ENCODE results near the gene TOB1. TPM values are rescaled to one million over a fixed set of nuclear protein-coding genes. Genes with fewer than 3 reads are reported as not detected.

Gene TOB1
- total and polyA plus RNA-seq, 2 donors (not counting 1 experiment from before 2014, with no cell fraction given) = 23.3 to 28.9 TPM

DNA sequence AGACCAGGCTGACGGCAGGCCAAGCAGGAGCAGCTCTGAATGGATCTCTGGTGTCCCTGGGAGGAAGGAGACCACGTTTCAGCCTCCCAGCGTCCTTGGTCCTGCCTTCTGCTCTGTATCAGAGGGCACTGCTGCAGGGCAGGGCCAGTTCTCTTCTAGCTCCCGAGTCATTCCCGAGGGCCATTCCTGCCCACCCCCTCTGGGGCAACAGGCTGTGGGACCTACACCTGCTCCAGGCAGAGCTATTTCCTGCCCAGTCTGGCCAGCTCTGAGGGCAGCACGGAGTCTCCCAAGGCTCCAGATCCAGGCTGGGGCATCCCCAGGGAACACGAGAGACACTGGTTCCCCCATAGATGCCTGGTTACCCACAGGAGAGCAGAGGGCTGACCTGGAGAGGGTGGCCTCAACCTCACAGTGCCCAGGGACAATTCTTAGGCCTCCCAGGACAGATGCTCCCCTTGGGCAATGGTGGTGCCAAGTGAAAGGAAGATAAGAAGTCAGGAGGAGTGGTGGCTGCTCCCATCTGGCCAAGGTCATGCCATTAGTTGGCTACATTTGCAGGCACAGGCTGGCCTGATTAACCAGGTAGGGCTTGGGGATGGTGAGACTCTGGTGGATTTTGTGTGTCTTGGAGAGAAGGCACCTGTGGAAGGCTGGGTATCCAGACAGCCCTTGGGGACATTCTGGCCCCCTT, 28.7 kb downstream of the TOB1 start:
- no peak overlapping the region for H3K4me3 ChIP-seq (ENCODE audit: control extremely low read depth in 1 of 5, extremely low read depth in 1 of 5, insufficient read depth in 1 of 5, low read depth in 2 of 5, low read length in 4 of 5)
- POLR2A ChIA-PET = no interaction called here

DNA sequence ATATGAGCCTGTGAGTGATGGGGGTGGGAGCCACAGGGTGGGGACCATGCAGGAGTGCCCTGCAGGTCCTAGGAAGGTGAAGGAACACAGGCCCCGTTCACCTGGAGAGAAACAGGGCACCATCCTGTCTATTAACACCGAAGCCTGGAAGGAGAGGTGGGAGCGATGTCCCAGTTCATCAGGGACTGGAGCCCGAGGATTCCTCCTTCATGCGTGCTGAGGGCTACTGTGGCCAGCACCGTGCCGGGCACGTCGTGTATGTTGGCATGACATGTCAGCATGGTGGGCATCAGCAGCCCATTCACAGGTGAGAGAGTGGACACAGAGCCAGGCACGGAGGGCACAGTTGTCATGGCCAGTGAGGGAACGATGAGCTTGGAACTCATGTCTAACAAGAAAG, 29.3 kb downstream of the TOB1 start:
- Histone ChIP-seq H4K20me1 (ENCODE audit: control insufficient read depth, insufficient read depth, low read length, poor library complexity, severe bottlenecking) (no peaks in the 10 kb centered on the region), H3K27me3 (replicated peaks in 1 of 4; ENCODE audit: control extremely low read depth in 1 of 4, control insufficient read depth in 3 of 4, insufficient read depth in 4 of 4, low read length in 3 of 4) (peaks cover 0 to 8% (median 0%) of the 10 kb centered on the region in 4 experiments), H3K4me2 (replicated peaks; ENCODE audit: low read depth, low read length, poor library complexity, severe bottlenecking) (no peak overlapping the region), H3K4me3 (ENCODE audit: control extremely low read depth in 1 of 5, extremely low read depth in 1 of 5, insufficient read depth in 1 of 5, low read depth in 2 of 5, low read length in 4 of 5) (no peak overlapping the region), H2AFZ (ENCODE audit: insufficient read depth, low read depth, low read length, poor library complexity, severe bottlenecking) (no peak overlapping the region), H3K36me3 (replicated peaks in 1 of 2; ENCODE audit: control extremely low read depth in 1 of 2, control insufficient read depth in 1 of 2, extremely low read depth in 1 of 2, insufficient read depth in 2 of 2, low read length in 1 of 2) (no peaks in the 10 kb centered on the region), H3K9me3 (ENCODE audit: control extremely low read depth in 1 of 3, control insufficient read depth in 2 of 3, insufficient read depth in 1 of 3, low read length in 2 of 3) (no peaks in the 10 kb centered on the region), H3K79me2 (ENCODE audit: control insufficient read depth, insufficient read depth, low read length) (no peaks in the 10 kb centered on the region), H3K27ac (ENCODE audit: low read length in 2 of 2) (no peak overlapping the region), H3K4me1 (ENCODE audit: control insufficient read depth in 2 of 2, insufficient read depth in 2 of 2, low read length in 2 of 2) (no peaks in the 10 kb centered on the region), H3K9ac (ENCODE audit: low read length) (no peak overlapping the region)
- 92% methylated on average over 11 of the region's 11 CpGs for WGBS (ENCODE audit: insufficient coverage)
- DNase-seq = no peak
- ChIA-PET POLR2A (no interaction called here), CTCF (no interaction called here)
- H3K27me3 Mint-ChIP-seq = peaks cover 7% of the 10 kb centered on the region
- H3K4me3 Mint-ChIP-seq = no peak overlapping the region
- no peaks in the 10 kb centered on the region for H3K9me3 Mint-ChIP-seq (ENCODE audit: insufficient read depth)
- TF ChIP-seq, protein P1, sequence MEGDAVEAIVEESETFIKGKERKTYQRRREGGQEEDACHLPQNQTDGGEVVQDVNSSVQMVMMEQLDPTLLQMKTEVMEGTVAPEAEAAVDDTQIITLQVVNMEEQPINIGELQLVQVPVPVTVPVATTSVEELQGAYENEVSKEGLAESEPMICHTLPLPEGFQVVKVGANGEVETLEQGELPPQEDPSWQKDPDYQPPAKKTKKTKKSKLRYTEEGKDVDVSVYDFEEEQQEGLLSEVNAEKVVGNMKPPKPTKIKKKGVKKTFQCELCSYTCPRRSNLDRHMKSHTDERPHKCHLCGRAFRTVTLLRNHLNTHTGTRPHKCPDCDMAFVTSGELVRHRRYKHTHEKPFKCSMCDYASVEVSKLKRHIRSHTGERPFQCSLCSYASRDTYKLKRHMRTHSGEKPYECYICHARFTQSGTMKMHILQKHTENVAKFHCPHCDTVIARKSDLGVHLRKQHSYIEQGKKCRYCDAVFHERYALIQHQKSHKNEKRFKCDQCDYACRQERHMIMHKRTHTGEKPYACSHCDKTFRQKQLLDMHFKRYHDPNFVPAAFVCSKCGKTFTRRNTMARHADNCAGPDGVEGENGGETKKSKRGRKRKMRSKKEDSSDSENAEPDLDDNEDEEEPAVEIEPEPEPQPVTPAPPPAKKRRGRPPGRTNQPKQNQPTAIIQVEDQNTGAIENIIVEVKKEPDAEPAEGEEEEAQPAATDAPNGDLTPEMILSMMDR (IDR thresholded peaks at IDR 0.05) = no peak
- no peak for TF ChIP-seq EZH2 (IDR thresholded peaks at IDR 0.05; ENCODE audit: borderline replicate concordance, insufficient read depth, low read depth, low read length, poor library complexity, severe bottlenecking)
- no peak overlapping the region for H3K27ac Mint-ChIP-seq
- intact Hi-C loops (cut with micrococcal nuclease) = no loop called here
- H3K4me1 Mint-ChIP-seq = no peaks in the 10 kb centered on the region
- no peak for ATAC-seq (ENCODE audit: low read depth)

More for the DNA sequence above, 28.7 kb downstream of the TOB1 start:
- Histone ChIP-seq H3K9me3 (ENCODE audit: control extremely low read depth in 1 of 3, control insufficient read depth in 2 of 3, insufficient read depth in 1 of 3, low read length in 2 of 3) (no peaks in the 10 kb centered on the region), H2AFZ (ENCODE audit: insufficient read depth, low read depth, low read length, poor library complexity, severe bottlenecking) (no peak overlapping the region), H4K20me1 (ENCODE audit: control insufficient read depth, insufficient read depth, low read length, poor library complexity, severe bottlenecking) (no peaks in the 10 kb centered on the region), H3K27me3 (replicated peaks in 1 of 4; ENCODE audit: control extremely low read depth in 1 of 4, control insufficient read depth in 3 of 4, insufficient read depth in 4 of 4, low read length in 3 of 4) (peaks cover 0 to 5% (median 0%) of the 10 kb centered on the region in 4 experiments), H3K27ac (ENCODE audit: low read length in 2 of 2) (no peak overlapping the region), H3K36me3 (replicated peaks in 1 of 2; ENCODE audit: control extremely low read depth in 1 of 2, control insufficient read depth in 1 of 2, extremely low read depth in 1 of 2, insufficient read depth in 2 of 2, low read length in 1 of 2) (no peaks in the 10 kb centered on the region), H3K9ac (ENCODE audit: low read length) (no peak overlapping the region), H3K4me2 (replicated peaks; ENCODE audit: low read depth, low read length, poor library complexity, severe bottlenecking) (no peak overlapping the region), H3K4me1 (ENCODE audit: control insufficient read depth in 2 of 2, insufficient read depth in 2 of 2, low read length in 2 of 2) (no peaks in the 10 kb centered on the region), H3K79me2 (ENCODE audit: control insufficient read depth, insufficient read depth, low read length) (no peaks in the 10 kb centered on the region)
- Mint-ChIP-seq H3K9me3 (ENCODE audit: insufficient read depth) (no peaks in the 10 kb centered on the region), H3K4me1 (no peaks in the 10 kb centered on the region), H3K4me3 (no peak overlapping the region), H3K27me3 (peaks cover 7% of the 10 kb centered on the region), H3K27ac (no peak overlapping the region)
- TF ChIP-seq, protein P1 (IDR thresholded peaks at IDR 0.05) = no peak
- TF ChIP-seq EZH2 (IDR thresholded peaks at IDR 0.05; ENCODE audit: borderline replicate concordance, insufficient read depth, low read depth, low read length, poor library complexity, severe bottlenecking) = no peak
- ATAC-seq (ENCODE audit: low read depth) = no peak
- CTCF ChIA-PET = no interaction called here
- no peak for DNase-seq
- intact Hi-C loops (cut with micrococcal nuclease) = no loop called here
- 88% methylated on average over 7 of the region's 7 CpGs for WGBS (ENCODE audit: insufficient coverage)
